Activated naive CD4-positive, alpha-beta T cell treated with anti-CD3 and anti-CD28 coated beads, Interleukin-2, amount 10 ng/mL, durations not matched to agents 7 days and 5 days (primary cell): ENCODE measurements around the gene PTGES3L.

Experiments
- CTCF ChIA-PET: fragments of 350-600 bp; sonication (Branson Sonifier 250); formaldehyde crosslinking; loops from one replicate; lab custom pipeline; 2021; ENCODE audit warnings: antibody characterized with exemption; lab: Charles Lee
- DNase-seq: peaks from one replicate; pipeline ENCODE4 v3.0.0-alpha.2; 2020
- H3K27ac Mint-ChIP-seq: one replicate; pipeline ENCODE4 v1.8.0; 2021; ENCODE audit warnings: mild to moderate bottlenecking, moderate library complexity, mixed read lengths
- H3K27me3 Mint-ChIP-seq: one replicate; pipeline ENCODE4 v1.8.0; 2021; ENCODE audit warnings: mild to moderate bottlenecking, mixed read lengths
- H3K36me3 Mint-ChIP-seq: one replicate; pipeline ENCODE4 v1.8.0; 2021; ENCODE audit warnings: mixed read lengths
- H3K4me1 Mint-ChIP-seq: one replicate; pipeline ENCODE4 v1.8.0; 2021; ENCODE audit warnings: mixed read lengths
- H3K4me3 Mint-ChIP-seq: one replicate; pipeline ENCODE4 v1.8.0; 2021; ENCODE audit warnings: mild to moderate bottlenecking, moderate library complexity, mixed read lengths
- H3K9me3 Mint-ChIP-seq: one replicate; pipeline ENCODE4 v1.8.0; 2021; ENCODE audit warnings: mixed read lengths

PTGES3L gene

DNA sequence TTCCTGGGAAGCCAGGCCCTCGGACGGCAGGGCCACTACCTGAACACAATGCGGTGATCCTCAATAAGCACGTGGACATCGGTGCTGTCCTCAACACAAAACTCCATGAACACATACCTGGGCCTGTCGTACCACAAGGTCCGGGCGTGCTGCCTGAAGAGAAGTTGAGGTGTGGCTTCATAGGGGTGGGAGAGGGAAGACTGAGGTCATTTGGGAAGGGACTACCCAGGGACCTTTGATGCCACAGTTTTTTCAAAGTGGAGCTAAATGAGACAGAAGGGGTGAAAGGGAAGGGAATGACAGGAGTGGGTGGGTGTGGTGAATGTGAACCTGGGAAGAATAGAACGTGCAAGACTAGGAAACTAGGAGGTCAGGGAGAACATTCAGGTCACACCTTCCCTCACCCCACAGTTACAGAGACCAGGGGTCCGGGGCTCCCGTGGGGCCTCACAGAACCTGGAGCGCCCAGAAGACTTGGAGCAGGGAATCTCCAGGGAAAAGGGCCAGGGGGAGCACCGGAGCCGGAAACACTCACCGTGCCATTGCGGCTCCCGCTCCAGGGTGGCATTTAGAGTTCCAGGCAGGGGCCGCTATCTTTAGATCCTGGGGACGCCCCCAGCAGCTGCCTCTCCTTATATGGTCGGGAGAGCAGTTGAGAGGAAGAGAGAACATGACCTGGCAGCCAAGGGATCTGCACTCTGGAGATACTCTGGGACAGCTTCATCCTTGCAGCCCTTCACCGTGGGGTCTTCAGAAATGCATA is at the start of gene PTGES3L:
Gene PTGES3L (minus strand): TSS at position 570 of the 763 bp plus-strand sequence. CDS start 27 bp downstream, at position 543.
- peak within 1 kb of the TSS; percentile 93 for H3K27ac Mint-ChIP-seq
- peak within 1 kb of the TSS; percentile 90 for H3K4me3 Mint-ChIP-seq
- no peaks in the 10 kb centered on the region for H3K9me3 Mint-ChIP-seq
- peaks cover 14% of the 10 kb centered on the region for H3K36me3 Mint-ChIP-seq
- H3K27me3 Mint-ChIP-seq, result peaks cover 20% of the 10 kb centered on the region
- CTCF ChIA-PET, result interaction anchor here (1.7 kb wide), 1 partner anchor 18 kb away, joined by 6 read pairs; the partner anchor contains the start of gene RPL27
- peaks cover 32% of the 10 kb centered on the region for H3K4me1 Mint-ChIP-seq
- DNase-seq, result peak; percentile 57

DNA sequence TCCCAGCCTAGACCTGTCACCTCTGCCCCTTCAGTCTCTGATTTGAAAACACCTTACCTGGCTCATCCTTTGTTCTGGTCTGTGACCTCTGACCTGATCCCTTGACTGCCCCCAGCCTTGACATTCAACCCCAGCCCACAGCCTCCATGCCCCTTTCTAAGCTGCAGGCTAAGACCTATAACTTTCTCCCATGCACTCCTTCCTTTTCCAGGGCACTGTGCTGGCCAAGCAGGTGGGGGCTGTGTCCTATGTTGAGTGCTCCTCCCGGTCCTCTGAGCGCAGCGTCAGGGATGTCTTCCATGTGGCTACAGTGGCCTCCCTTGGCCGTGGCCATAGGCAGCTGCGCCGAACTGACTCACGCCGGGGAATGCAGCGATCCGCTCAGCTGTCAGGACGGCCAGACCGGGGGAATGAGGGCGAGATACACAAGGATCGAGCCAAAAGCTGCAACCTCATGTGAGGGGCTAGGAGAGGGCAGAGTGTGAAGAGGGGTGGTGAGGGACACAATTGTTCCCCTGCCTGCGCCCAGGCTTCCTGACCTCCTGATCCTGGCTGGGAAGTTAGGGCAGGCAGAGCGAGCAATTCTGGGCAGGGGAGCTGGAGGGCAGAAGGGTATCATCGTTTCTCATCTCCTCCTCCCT is 48.5 kb upstream of the PTGES3L start:
- H3K36me3 Mint-ChIP-seq, result peaks cover 2% of the 10 kb centered on the region
- H3K9me3 Mint-ChIP-seq, result no peaks in the 10 kb centered on the region
- CTCF ChIA-PET, result no interaction called here
- H3K4me1 Mint-ChIP-seq, result peaks cover 13% of the 10 kb centered on the region
- H3K27ac Mint-ChIP-seq, result peak overlapping the region; percentile 25
- H3K27me3 Mint-ChIP-seq, result peaks cover 50% of the 10 kb centered on the region
- no peak for DNase-seq
- no peak overlapping the region for H3K4me3 Mint-ChIP-seq

DNA sequence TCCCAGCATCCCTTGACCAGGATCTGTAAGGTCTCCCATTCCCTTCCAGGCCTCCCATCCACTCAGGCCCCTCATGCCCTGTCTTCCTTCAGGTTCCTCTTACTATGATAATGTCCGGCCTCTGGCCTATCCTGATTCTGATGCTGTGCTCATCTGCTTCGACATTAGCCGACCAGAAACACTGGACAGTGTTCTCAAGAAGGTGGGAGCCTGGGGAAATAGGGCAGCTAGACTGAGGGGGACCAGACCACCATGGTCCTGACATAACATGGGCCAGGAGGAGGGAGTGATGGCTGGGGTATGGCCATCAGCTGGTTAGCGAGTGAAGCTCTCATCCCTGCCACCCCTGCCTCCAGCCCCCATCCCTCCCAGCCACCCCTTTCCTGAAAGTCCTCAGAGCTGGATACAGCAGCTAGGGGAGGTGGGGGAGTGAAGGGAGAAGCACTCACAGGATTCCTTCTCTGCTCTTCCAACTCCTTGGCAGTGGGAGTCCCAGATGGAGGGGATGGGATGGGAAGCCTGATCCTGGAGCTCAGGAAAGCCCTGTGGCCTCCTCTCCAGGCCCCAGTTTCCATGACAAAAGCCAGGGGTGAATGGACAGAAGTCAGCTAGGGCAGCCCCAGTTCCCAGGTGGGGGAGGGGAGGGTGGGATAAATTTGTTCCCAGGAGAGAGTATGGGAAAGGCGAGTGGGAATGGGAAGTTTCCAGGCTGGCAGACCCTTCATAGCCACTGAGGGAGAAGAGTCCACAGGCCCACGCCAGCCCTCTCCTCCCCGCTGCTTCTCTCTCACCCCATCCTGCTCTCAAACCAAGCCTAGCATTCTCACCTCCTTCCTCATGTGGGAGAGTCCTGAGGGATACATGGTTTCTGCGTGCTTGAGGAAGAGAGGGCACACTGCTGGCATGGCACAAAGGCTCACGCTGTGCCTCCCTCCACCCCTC is 47.5 kb upstream of the PTGES3L start:
- Mint-ChIP-seq H3K36me3 (peaks cover 2% of the 10 kb centered on the region), H3K27me3 (peaks cover 57% of the 10 kb centered on the region), H3K27ac (no peak overlapping the region), H3K9me3 (no peaks in the 10 kb centered on the region), H3K4me1 (peaks cover 13% of the 10 kb centered on the region), H3K4me3 (no peak overlapping the region)
- CTCF ChIA-PET, result no interaction called here
- no peak for DNase-seq

DNA sequence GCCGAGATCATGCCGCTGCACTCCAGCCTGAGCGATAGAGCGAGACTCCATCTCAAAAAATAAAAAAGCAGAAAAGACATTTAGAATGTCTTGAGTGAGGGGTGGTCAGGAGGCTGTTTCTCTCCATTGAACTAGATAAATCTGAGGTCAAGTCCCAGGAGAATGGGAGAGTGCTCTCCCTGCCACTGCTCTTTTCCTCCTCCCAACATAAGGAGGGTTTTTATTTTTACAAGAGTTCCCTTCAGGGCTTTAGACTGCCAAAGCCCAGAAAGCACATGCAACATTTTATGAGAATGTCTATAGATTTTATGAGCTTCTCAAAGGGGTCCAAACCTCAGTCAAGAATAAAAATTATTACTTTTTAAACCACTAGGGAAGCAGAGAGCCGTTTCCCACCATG is 46.7 kb upstream of the PTGES3L start:
- H3K36me3 Mint-ChIP-seq, result peaks cover 2% of the 10 kb centered on the region
- CTCF ChIA-PET, result no interaction called here
- DNase-seq, result no peak
- H3K9me3 Mint-ChIP-seq, result no peaks in the 10 kb centered on the region
- peaks cover 65% of the 10 kb centered on the region for H3K27me3 Mint-ChIP-seq
- peaks cover 16% of the 10 kb centered on the region for H3K4me1 Mint-ChIP-seq
- peak overlapping the region; percentile 31 for H3K4me3 Mint-ChIP-seq
- no peak overlapping the region for H3K27ac Mint-ChIP-seq

DNA sequence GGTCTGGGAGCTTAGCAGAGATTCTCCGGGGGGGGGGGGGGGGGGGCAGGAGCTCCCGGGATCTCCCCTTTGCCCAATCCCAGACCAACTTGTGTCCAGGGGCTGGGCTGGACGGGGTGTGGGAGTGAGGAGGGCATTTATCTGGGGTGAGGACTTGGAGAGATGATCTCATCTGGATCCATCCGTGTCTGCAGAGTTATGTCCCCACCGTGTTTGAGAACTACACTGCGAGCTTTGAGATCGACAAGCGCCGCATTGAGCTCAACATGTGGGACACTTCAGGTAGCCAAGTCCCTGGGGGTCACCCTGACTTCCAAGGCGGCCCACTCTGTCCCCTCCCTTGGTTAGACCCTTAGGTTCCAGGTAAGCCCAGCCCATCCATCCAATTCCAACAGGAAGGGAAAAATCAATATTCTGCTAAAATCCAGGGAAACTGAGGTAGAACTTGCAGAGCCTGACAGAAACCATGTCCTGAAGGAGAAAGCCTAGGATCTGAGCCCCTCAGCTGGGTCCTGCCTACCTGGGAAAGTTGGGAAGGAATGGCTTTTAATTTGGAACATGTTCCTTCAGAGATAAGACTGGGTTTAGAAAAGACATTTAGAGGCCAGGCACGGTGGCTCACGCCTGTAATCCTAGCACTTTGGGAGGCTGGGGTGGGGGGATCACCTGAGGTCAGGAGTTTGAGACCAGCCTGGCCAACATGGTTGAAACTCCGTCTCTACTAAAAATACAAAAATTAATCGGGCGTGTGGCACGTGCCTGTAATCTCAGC is 46.1 kb upstream of the PTGES3L start:
- Mint-ChIP-seq H3K27ac (no peak overlapping the region), H3K36me3 (peaks cover 2% of the 10 kb centered on the region), H3K27me3 (peaks cover 71% of the 10 kb centered on the region), H3K9me3 (no peaks in the 10 kb centered on the region), H3K4me1 (peaks cover 21% of the 10 kb centered on the region), H3K4me3 (peak overlapping the region; percentile 31)
- no peak for DNase-seq
- CTCF ChIA-PET, result no interaction called here

DNA sequence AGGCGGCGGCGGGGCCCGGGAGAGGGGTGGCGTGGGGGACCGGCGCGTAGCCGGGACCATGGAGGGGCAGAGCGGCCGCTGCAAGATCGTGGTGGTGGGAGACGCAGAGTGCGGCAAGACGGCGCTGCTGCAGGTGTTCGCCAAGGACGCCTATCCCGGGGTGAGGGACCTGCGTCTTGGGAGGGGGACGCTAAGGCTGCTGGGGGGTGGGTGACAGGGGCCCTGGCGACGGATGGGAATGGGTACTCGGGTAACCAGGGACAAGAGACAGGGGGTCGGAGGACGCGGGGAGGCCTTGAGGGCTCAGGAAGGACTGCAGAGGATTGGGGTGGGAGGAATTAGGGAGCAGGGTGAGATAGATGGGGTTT is 45.4 kb upstream of the PTGES3L start:
- H3K9me3 Mint-ChIP-seq, result no peaks in the 10 kb centered on the region
- peak overlapping the region; percentile 61 for H3K4me3 Mint-ChIP-seq
- H3K4me1 Mint-ChIP-seq, result peaks cover 26% of the 10 kb centered on the region

DNA sequence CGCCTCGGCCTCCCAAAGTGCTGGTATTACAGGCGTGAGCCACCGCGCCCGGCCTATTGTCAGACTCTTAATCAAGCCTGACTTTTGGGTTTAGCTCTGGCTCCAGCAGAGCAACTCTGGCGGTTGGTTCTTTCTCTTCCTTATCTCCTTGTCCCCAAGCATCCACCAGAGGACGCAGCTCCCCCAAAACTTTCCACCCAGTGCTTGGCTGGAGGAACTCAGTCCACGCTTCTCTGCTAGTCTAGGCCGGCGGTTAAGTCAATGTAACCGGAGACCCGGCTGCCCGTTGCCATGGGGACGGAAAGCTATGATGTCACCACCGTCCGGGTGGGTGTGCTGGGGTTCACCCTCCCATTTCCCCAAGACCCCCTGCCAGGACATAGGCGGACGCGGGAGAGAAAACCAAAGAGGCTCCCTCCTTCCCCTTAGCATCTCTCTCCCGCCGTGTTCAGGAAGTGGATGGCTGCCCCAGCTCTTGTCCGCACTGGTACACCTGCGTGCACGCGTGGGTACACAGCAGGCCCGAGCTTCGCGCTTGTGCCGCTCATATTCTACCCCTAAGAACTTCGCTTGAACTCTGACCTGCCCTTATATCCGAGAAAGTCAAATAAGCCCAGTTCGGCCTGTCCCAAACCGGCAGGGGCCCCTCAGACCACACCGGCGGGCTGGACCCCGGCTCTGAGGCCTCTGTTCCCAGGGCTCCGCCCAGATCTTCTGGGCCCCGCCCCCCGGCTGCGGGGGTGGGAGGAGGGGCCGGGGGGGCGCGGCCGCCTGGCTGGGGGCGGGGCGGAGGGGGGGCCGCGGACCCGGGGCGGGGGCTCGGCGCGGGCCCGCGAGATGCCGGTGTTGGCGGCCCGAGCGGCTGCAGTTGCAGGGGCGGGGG is 44.8 kb upstream of the PTGES3L start, which contains the start of gene RND2:
Gene RND2 (plus strand): TSS at position 825 of the 883 bp plus-strand sequence. CDS start 117 bp downstream, outside the sequence.
- peaks cover 72% of the 10 kb centered on the region for H3K27me3 Mint-ChIP-seq
- CTCF ChIA-PET, result interaction anchor here (1.0 to 1.4 kb wide), 4 partner anchors 14 to 26 kb away, joined by 3 to 5 read pairs (median 3); partner anchors contain the start of genes IFI35 and RPL27
- peak within 1 kb of the TSS; percentile 78 for H3K4me3 Mint-ChIP-seq
- no peaks in the 10 kb centered on the region for H3K9me3 Mint-ChIP-seq
- peak; percentile 83 for DNase-seq
- H3K27ac Mint-ChIP-seq, result no peak within 1 kb of the TSS
- H3K4me1 Mint-ChIP-seq, result peaks cover 32% of the 10 kb centered on the region
- H3K36me3 Mint-ChIP-seq, result peaks cover 2% of the 10 kb centered on the region

More for the DNA sequence above, 45.4 kb upstream of the PTGES3L start:
- DNase-seq, result no peak
- Mint-ChIP-seq H3K27ac (no peak overlapping the region), H3K27me3 (peaks cover 70% of the 10 kb centered on the region), H3K36me3 (peaks cover 2% of the 10 kb centered on the region)
- CTCF ChIA-PET, result no interaction called here

DNA sequence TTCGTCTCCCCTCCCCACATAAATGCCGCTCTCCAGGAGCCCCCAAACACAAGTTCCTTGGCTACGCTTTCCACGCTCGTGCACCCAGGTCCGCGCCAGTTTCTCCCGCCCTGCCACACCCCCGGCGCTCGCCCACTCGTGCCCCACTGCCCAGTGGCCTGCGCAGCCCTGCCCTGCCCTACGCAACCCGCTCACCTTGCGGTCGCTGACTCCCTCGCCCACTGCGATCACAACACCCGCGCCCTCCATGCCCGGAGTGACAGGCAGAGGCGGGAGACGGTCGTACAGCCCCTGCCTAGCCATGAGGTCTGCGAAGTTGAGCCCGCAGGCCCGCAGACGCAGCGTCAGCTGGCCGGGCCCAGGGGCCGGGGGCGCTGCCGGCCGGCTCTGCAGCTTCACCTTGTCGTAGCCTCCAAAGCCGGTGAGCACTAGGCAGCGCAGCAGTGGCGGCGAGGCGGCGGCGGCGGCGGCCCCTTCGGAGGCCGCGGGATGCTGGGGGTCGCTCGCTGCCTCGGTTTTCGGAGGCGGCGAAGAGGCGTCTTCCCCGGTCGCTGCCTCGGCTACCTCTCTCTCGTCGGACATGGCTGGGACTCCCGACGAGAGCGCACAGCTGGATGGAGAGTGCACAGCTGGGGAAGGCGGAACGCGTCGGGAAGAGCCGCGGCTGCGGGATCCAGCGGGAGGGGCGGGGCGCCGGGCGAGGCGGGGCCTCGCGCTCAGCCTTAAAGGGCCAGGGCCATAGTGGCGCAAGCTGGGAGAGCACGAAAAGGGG is 42.0 kb upstream of the PTGES3L start, which contains the start of gene VAT1:
Gene VAT1 (minus strand): TSS at position 645 of the 772 bp plus-strand sequence. CDS start 63 bp downstream, at position 582.
- CTCF ChIA-PET, result no interaction called here
- Mint-ChIP-seq H3K27ac (no peak within 1 kb of the TSS), H3K27me3 (peaks cover 58% of the 10 kb centered on the region), H3K4me1 (peaks cover 43% of the 10 kb centered on the region), H3K36me3 (peaks cover 2% of the 10 kb centered on the region), H3K4me3 (peak within 1 kb of the TSS; percentile 84), H3K9me3 (no peaks in the 10 kb centered on the region)
- peak; percentile 78 for DNase-seq

DNA sequence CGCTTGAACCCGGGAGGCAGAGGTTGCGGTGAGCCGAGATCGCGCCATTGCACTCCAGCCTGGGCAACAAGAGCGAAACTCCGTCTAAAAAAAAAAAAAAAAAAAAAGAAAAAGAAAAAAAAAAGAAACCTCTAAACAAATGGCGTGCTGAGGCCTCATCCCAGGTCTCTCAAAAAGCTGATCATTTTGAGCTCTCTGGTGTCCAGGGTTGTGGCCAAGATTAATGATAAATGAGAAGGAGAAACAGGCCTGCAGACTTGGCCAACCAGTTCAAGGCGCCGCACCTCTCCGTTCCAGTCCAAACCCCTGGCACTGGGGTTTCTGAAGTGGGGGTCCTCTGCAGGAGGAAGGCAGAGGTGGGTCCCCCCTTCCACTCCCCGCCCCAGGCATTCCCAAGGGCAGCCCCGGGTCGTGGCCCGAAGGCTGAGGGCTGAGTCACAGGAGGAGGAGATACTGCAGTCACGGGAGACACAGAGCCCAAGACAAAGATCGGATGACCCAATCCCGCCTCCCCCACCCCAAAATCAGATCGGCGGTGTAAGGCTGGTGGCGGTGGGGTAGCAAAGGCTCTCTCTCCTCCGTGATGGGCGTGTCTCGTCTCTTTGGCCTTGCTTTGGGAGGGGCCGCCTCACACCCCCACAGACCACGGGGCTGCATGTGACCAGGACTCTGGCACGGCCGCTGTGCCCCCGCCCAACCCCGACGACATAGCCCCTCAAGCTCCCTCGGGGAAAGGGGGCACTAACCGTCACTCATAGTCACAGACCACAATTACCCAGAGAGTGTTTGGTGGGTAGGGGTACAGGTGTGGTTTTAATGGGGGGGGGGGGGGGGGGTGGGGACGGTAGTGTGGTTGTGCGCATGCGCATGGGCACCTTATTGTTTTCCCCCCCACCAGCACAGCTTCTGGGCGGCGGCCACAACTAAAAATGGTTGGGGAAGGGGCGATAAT is 41.2 kb upstream of the PTGES3L start:
- DNase-seq, result peak; percentile 41
- Mint-ChIP-seq H3K4me3 (peak overlapping the region; percentile 84), H3K27me3 (peaks cover 50% of the 10 kb centered on the region), H3K36me3 (peaks cover 2% of the 10 kb centered on the region), H3K27ac (no peak overlapping the region), H3K9me3 (no peaks in the 10 kb centered on the region), H3K4me1 (peaks cover 43% of the 10 kb centered on the region)
- CTCF ChIA-PET, result no interaction called here

DNA sequence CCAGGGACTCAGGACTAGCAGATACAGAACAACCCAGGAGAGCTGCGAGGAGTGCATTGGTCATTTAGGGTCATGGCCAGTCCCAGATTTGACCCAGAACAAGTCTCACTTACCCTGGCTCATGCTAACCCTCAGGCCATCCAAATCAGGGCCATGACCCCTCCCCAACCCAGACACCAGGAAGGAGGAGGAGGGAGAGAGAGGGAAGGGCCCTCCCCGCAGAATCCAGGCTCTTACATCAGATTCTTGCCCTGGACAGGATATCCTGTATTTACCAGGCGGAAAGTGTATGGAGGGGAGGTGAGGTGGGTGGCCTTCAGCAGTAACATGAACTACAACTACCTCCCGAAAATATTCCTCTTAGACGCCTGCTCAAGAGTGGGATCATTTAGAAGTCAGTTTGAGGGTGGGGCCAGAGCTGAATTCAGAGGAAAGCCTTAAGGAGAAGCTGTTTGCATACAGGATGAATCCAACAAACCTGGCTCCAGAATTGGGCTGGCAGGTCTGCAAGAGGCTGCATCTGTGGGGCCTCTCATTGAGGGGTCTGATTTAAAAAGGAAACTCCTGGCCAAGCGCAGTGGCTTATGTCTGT is 40.2 kb upstream of the PTGES3L start:
- CTCF ChIA-PET, result no interaction called here
- no peak for DNase-seq
- Mint-ChIP-seq H3K36me3 (peaks cover 6% of the 10 kb centered on the region), H3K27ac (no peak overlapping the region), H3K4me3 (peak overlapping the region; percentile 68), H3K4me1 (peaks cover 39% of the 10 kb centered on the region), H3K9me3 (no peaks in the 10 kb centered on the region), H3K27me3 (peaks cover 40% of the 10 kb centered on the region)

DNA sequence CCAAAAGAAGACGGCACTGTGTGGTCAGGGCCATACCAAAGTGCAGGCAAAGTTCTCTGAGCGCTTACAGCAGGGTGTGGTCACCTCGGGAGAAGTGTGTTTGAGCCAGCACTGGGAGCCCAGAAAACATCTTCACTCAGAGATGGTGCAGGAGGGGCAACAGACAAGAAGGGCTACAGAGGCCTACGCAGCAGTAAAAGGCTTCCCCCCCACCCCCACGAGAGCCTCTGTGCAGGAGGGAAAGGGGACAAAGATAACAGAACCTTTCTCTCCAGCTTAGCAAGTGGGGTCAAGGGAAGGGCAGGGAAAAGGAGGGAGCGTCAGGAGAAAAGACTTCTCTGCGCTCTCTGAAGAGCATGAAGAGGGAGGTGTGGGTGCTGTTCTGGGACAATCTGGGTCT is 39.5 kb upstream of the PTGES3L start:
- DNase-seq, result no peak
- H3K4me1 Mint-ChIP-seq, result peaks cover 34% of the 10 kb centered on the region
- CTCF ChIA-PET, result interaction anchor here (0.7 to 1.0 kb wide), 2 partner anchors 21 to 290 kb away, joined by 3 read pairs; partner anchors contain the start of gene RPL27
- peaks cover 33% of the 10 kb centered on the region for H3K27me3 Mint-ChIP-seq
- H3K36me3 Mint-ChIP-seq, result peaks cover 7% of the 10 kb centered on the region
- H3K4me3 Mint-ChIP-seq, result peak overlapping the region; percentile 34
- no peaks in the 10 kb centered on the region for H3K9me3 Mint-ChIP-seq
- no peak overlapping the region for H3K27ac Mint-ChIP-seq
